Pancreas (tissue), 10 donors: Measurements from ENCODE around the gene SELENOO. TPM values are rescaled to one million over a fixed set of nuclear protein-coding genes. Genes with fewer than 3 reads are reported as not detected.
A peak's percentile ranks its signal among the peaks of the same experiment; 100 is the strongest.

Experiments
- ATAC-seq, 4 donors: fragments of 200-7000 bp; cut with Tn5 transposase; one replicate each; pipeline versions ENCODE4 v1.8.0 to v1.9.1; 2020; ENCODE audit warnings: mild to moderate bottlenecking in 4 of 4, moderate library complexity in 4 of 4
- DNase-seq, 6 donors: peaks; one replicate each; pipeline ENCODE4 v3.0.0-alpha.2; 2020
- FAIRE-seq: peaks from 2 replicates; lab custom pipeline; 2012; peaks lifted over from hg19 to GRCh38; lab: Jason Lieb, UNC
- H3K27ac ChIP-seq, 4 donors: fragments of 200-600 bp; sonication (generic); 1 replicate in 3 of 4; 2 replicates in 1 of 4; pipeline versions ENCODE4 v1.5.0 to v1.8.0; 2020
- H3K27me3 ChIP-seq, 4 donors: fragments of 200-600 bp; one replicate each; pipeline ENCODE4 v1.8.0; 2021
- H3K36me3 ChIP-seq, 3 donors: fragments of 200-600 bp; sonication (generic) in 1 of 3; one replicate each; pipeline versions ENCODE4 v1.5.0 to v1.8.0; 2020 to 2021
- H3K4me1 ChIP-seq, 3 donors: fragments of 200-600 bp; one replicate each; pipeline ENCODE4 v1.8.0; 2021
- H3K4me3 ChIP-seq, 4 donors: fragments of 200-600 bp; sonication (generic) in 2 of 4; one replicate each; pipeline versions ENCODE4 v1.5.0 to v1.8.0; 2020 to 2021
- H3K9me3 ChIP-seq, 4 donors: fragments of 200-600 bp; one replicate each; pipeline ENCODE4 v1.8.0; 2021
- WGBS, 2 donors: extraction: QIAGEN DNeasy Blood & Tissue Kit; methylation state at CpG; one replicate each; pipeline ENCODE4 v1.1.7; 2013; 5-methylcytosine and 5-hydroxymethylcytosine counted together
- intact Hi-C, 3 donors: fragments of 100-400 bp; cut with DNase I; formaldehyde crosslinking; loops; one replicate each; pipeline versions ENCODE4 v1.11.1 to v1.14.2; 2022
- polyA plus RNA-seq, 2 donors: library from polyadenylated mRNA; stranded (reverse); fragments of 200-250 nt; gene quantifications; one replicate each; pipeline ENCODE4 v1.2.3, GENCODE V29; 2013
- total RNA-seq, 6 donors: library from RNA; stranded (reverse); fragmentation: NEBNext Ultra II Directional in 4 of 6; extraction: Animal tissue kit (Norgen Biotek cat#: 25700) in 4 of 6; gene quantifications; one replicate each; pipeline versions ENCODE4 v1.2.1 to v1.2.4, GENCODE V29; 2021 to 2023
- TF ChIP-seq, protein P1 (sequence below), 4 donors: fragments of 200-600 bp; sonication (generic) in 3 of 4; IDR thresholded peaks; one replicate each; pipeline versions ENCODE4 v1.5.0 to v1.8.0; 2021; ENCODE audit warnings: antibody characterized with exemption in 4 of 4
- donor health status: healthy with polysubstance abuse.
- donor health status: DM: no; HTN: no; CAD: no; lungs with moderate emphysema.
- donor health status: DM: no; HTN: no; CAD: no.
- donor health status: control.
- donor health status: control.
- donor health status: Bipolar disorder and iron deficiency.
- donor health status: DM: yes; HTN: yes; CAD: no.
- donor health status: DM: no; HTN: no; CAD: no.
- donor health status: DM: no; HTN: no; CAD: no.
- donor health status: DM: yes; HTN: yes; CAD: no.

SELENOO gene, protein sequence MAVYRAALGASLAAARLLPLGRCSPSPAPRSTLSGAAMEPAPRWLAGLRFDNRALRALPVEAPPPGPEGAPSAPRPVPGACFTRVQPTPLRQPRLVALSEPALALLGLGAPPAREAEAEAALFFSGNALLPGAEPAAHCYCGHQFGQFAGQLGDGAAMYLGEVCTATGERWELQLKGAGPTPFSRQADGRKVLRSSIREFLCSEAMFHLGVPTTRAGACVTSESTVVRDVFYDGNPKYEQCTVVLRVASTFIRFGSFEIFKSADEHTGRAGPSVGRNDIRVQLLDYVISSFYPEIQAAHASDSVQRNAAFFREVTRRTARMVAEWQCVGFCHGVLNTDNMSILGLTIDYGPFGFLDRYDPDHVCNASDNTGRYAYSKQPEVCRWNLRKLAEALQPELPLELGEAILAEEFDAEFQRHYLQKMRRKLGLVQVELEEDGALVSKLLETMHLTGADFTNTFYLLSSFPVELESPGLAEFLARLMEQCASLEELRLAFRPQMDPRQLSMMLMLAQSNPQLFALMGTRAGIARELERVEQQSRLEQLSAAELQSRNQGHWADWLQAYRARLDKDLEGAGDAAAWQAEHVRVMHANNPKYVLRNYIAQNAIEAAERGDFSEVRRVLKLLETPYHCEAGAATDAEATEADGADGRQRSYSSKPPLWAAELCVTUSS
- total RNA-seq (10 to 100 TPM; 11.6 to 17.8 (median 13.0) TPM), polyA plus RNA-seq (10 to 100 TPM; 78.2 to 79.8 TPM)

DNA sequence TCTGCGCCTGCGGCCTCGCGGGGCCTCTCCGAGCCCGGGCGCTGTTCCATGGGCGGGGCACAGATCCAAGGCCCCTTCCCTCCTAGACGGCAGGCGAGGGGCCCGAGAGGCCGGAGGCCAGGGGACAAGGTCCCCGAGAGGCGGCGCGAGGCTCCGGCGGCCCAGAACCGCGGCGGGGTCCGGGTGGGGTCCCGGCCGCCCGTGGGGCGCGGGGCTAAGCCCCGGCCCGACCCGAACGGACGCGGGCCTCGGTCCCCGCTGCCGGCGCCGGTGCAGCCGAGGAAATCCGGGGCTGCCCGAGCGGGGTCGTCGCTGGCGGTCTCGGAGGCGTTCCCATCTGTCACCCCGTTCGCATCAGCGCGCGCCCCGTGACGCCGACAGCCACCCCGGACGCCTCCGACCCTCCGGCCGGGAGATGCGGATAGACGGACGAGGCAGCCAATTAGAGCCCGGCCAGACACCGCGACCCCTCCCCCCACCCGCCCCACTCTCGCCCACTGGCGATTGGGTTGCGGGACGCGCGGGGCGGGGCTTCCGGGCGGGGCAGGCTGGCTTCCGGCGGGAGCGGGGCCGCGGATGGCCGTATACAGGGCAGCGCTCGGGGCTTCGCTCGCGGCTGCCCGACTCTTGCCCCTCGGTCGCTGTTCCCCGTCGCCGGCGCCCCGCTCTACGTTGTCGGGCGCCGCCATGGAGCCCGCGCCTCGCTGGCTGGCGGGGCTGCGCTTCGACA lies at the start of gene SELENOO:
TSS of gene SELENOO (plus strand) at position 551 of the 730 bp plus-strand sequence. CDS start at position 577, 26 bp downstream.
- Histone ChIP-seq H3K4me3 (peak within 1 kb of the TSS; percentile 61 to 86 (median 82)), H3K36me3 (peaks cover 0 to 23% (median 0%) of the 10 kb centered on the region in 3 donors), H3K4me1 (peaks cover 0 to 13% (median 6%) of the 10 kb centered on the region in 3 donors), H3K27ac (peak within 1 kb of the TSS; percentile 45 to 64 (median 59)), H3K27me3 (no peaks in the 10 kb centered on the region), H3K9me3 (no peaks in the 10 kb centered on the region)
- DNase-seq: peak; percentile 87 to 96 (median 93)
- intact Hi-C loops: no loop called here
- whole genome bisulfite sequencing, 2 donors: 0% methylated on average over 50 to 105 of the region's 105 CpGs
- TF ChIP-seq, protein P1, sequence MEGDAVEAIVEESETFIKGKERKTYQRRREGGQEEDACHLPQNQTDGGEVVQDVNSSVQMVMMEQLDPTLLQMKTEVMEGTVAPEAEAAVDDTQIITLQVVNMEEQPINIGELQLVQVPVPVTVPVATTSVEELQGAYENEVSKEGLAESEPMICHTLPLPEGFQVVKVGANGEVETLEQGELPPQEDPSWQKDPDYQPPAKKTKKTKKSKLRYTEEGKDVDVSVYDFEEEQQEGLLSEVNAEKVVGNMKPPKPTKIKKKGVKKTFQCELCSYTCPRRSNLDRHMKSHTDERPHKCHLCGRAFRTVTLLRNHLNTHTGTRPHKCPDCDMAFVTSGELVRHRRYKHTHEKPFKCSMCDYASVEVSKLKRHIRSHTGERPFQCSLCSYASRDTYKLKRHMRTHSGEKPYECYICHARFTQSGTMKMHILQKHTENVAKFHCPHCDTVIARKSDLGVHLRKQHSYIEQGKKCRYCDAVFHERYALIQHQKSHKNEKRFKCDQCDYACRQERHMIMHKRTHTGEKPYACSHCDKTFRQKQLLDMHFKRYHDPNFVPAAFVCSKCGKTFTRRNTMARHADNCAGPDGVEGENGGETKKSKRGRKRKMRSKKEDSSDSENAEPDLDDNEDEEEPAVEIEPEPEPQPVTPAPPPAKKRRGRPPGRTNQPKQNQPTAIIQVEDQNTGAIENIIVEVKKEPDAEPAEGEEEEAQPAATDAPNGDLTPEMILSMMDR (IDR thresholded peaks at IDR 0.05): no peak
- peak; percentile 89 to 92 (median 90) for ATAC-seq
- no peak for FAIRE-seq

DNA sequence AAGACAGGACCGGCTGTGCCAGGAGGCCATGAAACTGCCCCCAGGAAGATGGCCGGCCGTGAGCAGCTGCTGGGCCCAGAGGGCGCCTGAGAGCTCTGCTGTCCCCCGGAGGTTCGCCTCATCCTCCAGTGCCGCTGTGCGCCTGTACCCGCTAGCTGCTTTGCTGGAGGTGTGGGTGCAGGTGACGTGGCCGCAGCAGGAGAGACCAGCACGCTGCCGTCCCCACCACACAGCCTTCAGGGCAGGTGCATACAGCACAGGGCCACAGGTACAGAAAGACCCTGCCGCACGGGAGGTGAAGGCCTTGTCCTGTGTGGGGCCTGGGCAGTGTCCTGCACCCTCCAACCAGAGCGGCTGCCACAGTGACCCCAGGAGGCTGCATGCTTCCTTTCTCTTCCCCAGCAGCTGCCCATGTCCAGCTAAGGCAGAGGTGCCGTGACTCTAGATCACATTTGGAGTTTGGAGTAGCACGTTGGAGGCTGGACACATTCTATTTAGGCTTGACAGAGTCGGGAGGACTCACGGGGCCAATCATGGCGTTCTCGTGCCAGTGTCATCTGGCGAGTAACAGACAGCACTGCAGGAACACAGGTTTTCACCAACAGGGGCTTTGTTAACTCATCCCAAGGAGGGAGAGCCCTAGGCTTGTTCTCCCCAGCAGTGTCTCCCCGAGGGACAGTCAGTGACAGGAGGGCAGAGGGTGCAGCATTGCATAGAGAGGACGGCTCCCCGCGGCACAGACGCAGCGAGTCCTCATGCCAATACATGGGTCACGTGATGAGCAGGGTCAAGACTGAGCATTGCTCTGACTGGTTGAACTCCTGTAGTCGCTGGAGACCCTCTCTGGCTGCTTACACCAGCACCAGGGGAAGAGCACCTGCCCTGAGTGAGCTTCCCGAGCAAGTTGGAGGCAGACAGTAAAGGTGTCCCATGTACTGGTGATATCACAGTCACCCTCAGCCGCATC lies 49.0 kb upstream of the SELENOO start:
- Histone ChIP-seq H3K4me1 (no peaks in the 10 kb centered on the region), H3K27ac (no peak overlapping the region), H3K4me3 (no peak overlapping the region), H3K9me3 (no peaks in the 10 kb centered on the region), H3K27me3 (no peaks in the 10 kb centered on the region), H3K36me3 (no peaks in the 10 kb centered on the region)
- ATAC-seq: no peak
- intact Hi-C loops: no loop called here
- no peak for DNase-seq
- no peak for FAIRE-seq
- 80 to 83% methylated on average over 33 of the region's 33 CpGs for WGBS, 2 donors
- TF ChIP-seq, protein P1 (IDR thresholded peaks at IDR 0.05): no peak

DNA sequence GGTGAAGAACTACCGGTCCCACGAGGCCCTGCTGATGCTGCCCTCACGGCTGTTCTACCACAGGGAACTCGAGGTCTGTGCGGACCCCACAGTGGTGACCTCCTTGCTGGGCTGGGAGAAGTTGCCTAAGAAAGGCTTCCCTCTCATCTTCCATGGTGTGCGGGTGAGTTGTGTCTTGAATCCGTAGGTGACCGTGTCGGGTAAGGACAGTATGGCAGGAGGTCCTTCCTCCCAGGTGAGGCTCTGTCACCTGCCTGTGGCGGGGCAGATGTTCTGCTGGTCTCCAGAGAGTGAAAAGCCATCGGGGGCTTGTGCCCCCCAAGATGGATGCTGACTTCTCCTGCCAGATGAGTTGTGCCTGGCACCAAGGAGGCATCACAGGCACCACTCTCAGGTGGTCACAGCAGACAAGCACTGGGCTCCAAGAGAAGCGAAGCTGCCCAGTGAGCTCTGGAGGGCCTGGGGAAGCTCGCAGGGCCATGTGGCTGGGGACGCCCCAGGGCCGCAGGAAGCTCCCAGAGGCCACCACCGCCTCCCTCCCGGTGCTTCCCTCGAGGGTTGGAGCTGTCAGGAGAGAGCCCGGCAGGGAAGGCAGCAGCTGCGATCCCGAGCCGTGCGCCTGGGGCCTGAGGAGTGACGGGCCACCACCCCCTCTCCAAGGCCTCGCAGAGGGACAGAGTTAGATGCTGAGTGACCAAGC lies 47.6 kb upstream of the SELENOO start:
- intact Hi-C loops: no loop called here
- 75 to 81% methylated on average over 25 of the region's 25 CpGs for WGBS, 2 donors
- DNase-seq (no peak), FAIRE-seq (no peak), ATAC-seq (no peak)
- TF ChIP-seq, protein P1 (IDR thresholded peaks at IDR 0.05): no peak
- H3K4me3 ChIP-seq: no peak overlapping the region
- H3K4me1 ChIP-seq: no peaks in the 10 kb centered on the region
- no peak overlapping the region for H3K27ac ChIP-seq
- no peaks in the 10 kb centered on the region for H3K9me3 ChIP-seq
- no peaks in the 10 kb centered on the region for H3K27me3 ChIP-seq
- H3K36me3 ChIP-seq: no peaks in the 10 kb centered on the region

DNA sequence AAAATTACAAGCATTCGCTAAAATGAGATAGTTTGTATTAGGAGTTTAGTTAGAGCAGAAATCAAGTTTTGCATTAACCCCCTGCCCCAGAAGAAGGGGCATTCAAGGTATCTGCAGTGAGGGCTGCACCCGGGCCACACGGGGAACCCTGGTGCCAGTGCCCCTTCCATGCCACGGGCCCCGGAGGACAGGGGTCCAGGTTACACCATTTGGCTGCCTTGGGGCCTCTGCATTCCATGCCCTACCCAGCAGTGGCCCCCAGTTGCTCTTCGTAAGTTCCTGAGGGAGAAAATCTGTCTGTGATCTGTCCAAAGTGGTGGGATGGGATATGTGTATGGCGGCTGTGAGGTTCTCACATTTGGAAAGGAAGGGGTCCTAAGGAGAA lies 47.1 kb upstream of the SELENOO start:
- H3K4me3 ChIP-seq: no peak overlapping the region
- no peak overlapping the region for H3K27ac ChIP-seq
- no peaks in the 10 kb centered on the region for H3K4me1 ChIP-seq
- H3K36me3 ChIP-seq: no peaks in the 10 kb centered on the region
- FAIRE-seq: no peak
- no peak for ATAC-seq
- no peaks in the 10 kb centered on the region for H3K9me3 ChIP-seq
- no peaks in the 10 kb centered on the region for H3K27me3 ChIP-seq
- TF ChIP-seq, protein P1 (IDR thresholded peaks at IDR 0.05): no peak
- 70 to 84% methylated on average over 7 of the region's 7 CpGs for WGBS, 2 donors
- intact Hi-C loops: no loop called here
- DNase-seq: no peak
